Heart right ventricle (tissue), 16 donors: ENCODE measurements around the gene CXCL16. TPM values are rescaled to one million over a fixed set of nuclear protein-coding genes. Genes with fewer than 3 reads are reported as not detected.

Experiments
- ATAC-seq, 8 donors: fragments of 200-7000 bp; cut with Tn5 transposase; one replicate each; pipeline ENCODE4 v1.9.1; 2020; ENCODE audit warnings: mild to moderate bottlenecking in 8 of 8, moderate library complexity in 8 of 8, moderate number of reproducible peaks in 1 of 8
- DNase-seq, 2 donors: peaks; one replicate each; pipeline ENCODE4 v3.0.0-alpha.2; 2020
- H3K27ac ChIP-seq, 10 donors: fragments of 200-600 bp; sonication (generic) in 2 of 10; one replicate each; pipeline versions ENCODE4 v1.5.0 to v1.8.0; 2020 to 2022; ENCODE audit warnings: mild to moderate bottlenecking in 3 of 10
- H3K27me3 ChIP-seq, 7 donors: fragments of 200-600 bp; one replicate each; pipeline ENCODE4 v1.8.0; 2021 to 2022; ENCODE audit warnings: mild to moderate bottlenecking in 2 of 7
- H3K36me3 ChIP-seq, 9 donors: fragments of 200-600 bp; sonication (generic) in 1 of 9; one replicate each; pipeline versions ENCODE4 v1.5.0 to v1.8.0; 2020 to 2022; ENCODE audit warnings: mild to moderate bottlenecking in 2 of 9
- H3K4me1 ChIP-seq, 9 donors: fragments of 200-600 bp; sonication (generic) in 1 of 9; one replicate each; pipeline versions ENCODE4 v1.5.0 to v1.8.0; 2020 to 2022; ENCODE audit warnings: mild to moderate bottlenecking in 4 of 9
- H3K4me3 ChIP-seq, 10 donors: fragments of 200-600 bp; sonication (generic) in 2 of 10; one replicate each; pipeline versions ENCODE4 v1.5.0 to v1.8.0; 2020 to 2022; ENCODE audit warnings: mild to moderate bottlenecking in 7 of 10, moderate library complexity in 2 of 10
- H3K9me3 ChIP-seq, 11 donors: fragments of 200-600 bp in 10 of 11; sonication (generic) in 2 of 11; one replicate each; pipeline versions ENCODE4 v1.5.0 to v1.8.0; 2013 to 2022; ENCODE audit warnings: mild to moderate bottlenecking in 2 of 11, control low read depth in 1 of 11, moderate library complexity in 1 of 11
- CTCF ChIP-seq, 9 donors: fragments of 200-600 bp; sonication (generic) in 2 of 9; IDR thresholded peaks; one replicate each; pipeline versions ENCODE4 v1.5.0 to v1.8.0; 2021 to 2022; ENCODE audit warnings: antibody characterized with exemption in 9 of 9, mild to moderate bottlenecking in 5 of 9, moderate library complexity in 1 of 9
- WGBS, 2 donors: extraction: QIAGEN DNeasy Blood & Tissue Kit; methylation state at CpG; one replicate each; pipeline ENCODE4 v1.1.7; 2013; ENCODE audit warnings: inconsistent platforms in 1 of 2; 5-methylcytosine and 5-hydroxymethylcytosine counted together
- intact Hi-C, 10 donors: fragments of 100-400 bp; cut with DNase I; formaldehyde crosslinking; loops; one replicate each; pipeline versions ENCODE4 v1.11.1 to v1.14.2; 2022
- long read RNA-seq, 3 donors: library from polyadenylated mRNA; unstranded; transcript quantifications; one replicate each; pipeline ENCODE4 v2.0.0, GENCODE V29; 2020 to 2021
- polyA plus RNA-seq, 2 donors: library from polyadenylated mRNA; stranded (reverse); fragments of 200-250 nt; gene quantifications; one replicate each; pipeline ENCODE4 v1.2.3, GENCODE V29; 2013
- total RNA-seq, 10 donors: library from RNA; stranded (reverse); fragmentation: NEBNext Ultra II Directional in 3 of 10; extraction: Animal tissue kit (Norgen Biotek cat#: 25700) in 3 of 10; gene quantifications; one replicate each; pipeline versions ENCODE4 v1.2.1 to v1.2.4, GENCODE V29; 2021 to 2023
- donor health status: Arrhythmogenic right ventricular cardiomyopathy.
- donor health status: ischemic (EF 13 %, LVEDD 7.1; RV severe dilation, severe dysfunction).
- donor health status: healthy with polysubstance abuse.
- donor health status: DM: no; HTN: yes; CAD: no.
- donor health status: DM: no; HTN: no; CAD: no.
- donor health status: ischemic (EF 25% LVEDD 6.9; RV normal size, moderate dysfunction).
- donor health status: ischemic (EF 25% LVEDD 5.7; RV mildly dilated, moderate dysfunction).
- donor health status: healthy.
- donor health status: DM: yes; HTN: yes; CAD: no.
- donor health status: Ischemic cardiomyopathy.
- donor health status: ischemic (EF 35%, LVEDD 5.7; RV mildly dilated, moderate dysfunction).
- donor health status: nonischemic (EF 11% LVEDD 7.7; RV severe dilation, severe dysfunction).
- donor health status: DM: yes; HTN: yes; CAD: no.
- donor health status: PGD.
- donor health status: ischemic (EF 29% LVEDD 5.4; RV normal size, mild dysfunction).
- donor health status: nonischemic (EF 23%, LVEDD 6.1; RV moderate dilation, normal function).

The CXCL16 gene, protein sequence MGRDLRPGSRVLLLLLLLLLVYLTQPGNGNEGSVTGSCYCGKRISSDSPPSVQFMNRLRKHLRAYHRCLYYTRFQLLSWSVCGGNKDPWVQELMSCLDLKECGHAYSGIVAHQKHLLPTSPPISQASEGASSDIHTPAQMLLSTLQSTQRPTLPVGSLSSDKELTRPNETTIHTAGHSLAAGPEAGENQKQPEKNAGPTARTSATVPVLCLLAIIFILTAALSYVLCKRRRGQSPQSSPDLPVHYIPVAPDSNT
- total RNA-seq (10 to 100 TPM in 1 of 10 donors, 1 to 10 TPM in 9; 2.8 to 29.6 (median 4.2) TPM), polyA plus RNA-seq (1 to 10 TPM; 1.5 to 3.3 TPM)
- long read RNA-seq, donor 1, partial matches to known transcripts = 0 of 4 reads
- long read RNA-seq, donor 1, other reads (novel, unspliced or antisense) = 0 of 4 reads
- long read RNA-seq, donor 2, transcript CXCL16-201 (6 exons, 2,222 nt) = major isoform, 6 of 9 reads
- long read RNA-seq, donor 2, partial matches to known transcripts = 3 of 9 reads
- long read RNA-seq, donor 2, other reads (novel, unspliced or antisense) = 0 of 9 reads
- long read RNA-seq, donor 3, partial matches to known transcripts = 0 of 4 reads
- long read RNA-seq, donor 3, other reads (novel, unspliced or antisense) = 0 of 4 reads

DNA sequence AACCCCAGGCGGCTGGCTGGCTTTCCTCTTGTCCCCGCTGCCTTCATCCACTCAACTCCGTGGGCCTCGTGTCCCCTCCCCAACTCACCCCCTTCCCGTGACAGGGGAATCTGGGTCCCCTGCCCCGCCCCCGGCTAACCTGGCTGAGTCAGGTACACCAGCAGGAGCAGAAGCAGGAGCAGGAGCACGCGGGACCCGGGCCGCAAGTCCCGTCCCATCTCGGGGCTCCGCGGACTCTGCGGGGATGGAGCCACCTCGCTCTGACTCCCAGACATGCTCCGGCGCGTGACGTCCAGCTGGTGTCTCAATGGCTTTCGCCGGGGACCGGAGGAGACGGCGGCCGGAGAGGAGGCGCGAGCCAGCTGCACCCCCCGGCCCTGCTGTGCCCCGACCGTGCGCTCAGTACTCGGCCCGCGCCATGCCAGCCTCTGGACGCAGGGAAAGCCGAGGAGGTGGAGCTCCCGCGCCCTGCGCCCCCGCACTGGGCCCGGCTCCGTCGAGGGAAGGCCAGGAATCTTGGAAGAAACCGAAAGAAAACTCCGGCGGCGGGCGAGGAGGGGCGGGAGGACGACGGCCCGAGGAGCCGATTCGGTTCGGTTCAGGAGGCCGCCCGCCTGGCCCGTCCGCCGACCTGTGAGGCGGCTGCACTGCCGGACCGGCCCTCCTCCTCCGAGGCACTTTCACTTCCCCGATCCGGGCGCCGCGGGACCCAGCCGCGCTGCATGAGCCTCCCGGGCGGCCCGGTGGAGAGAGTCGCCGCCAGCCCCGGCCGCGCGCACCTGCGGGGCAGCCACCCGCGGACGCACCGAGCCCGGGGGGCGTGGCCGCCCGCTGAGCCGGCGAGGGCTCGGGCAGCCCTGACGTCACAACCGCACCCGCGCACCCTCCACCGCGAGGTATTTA lies at the start of gene CXCL16, which contains the start of gene ZMYND15:
Gene CXCL16 (minus strand): TSS at position 807 of the 903 bp plus-strand sequence. CDS start 589 bp downstream, at position 218.
Gene ZMYND15 (plus strand): TSS at position 712 of the 903 bp plus-strand sequence. CDS start 716 bp downstream, outside the sequence.
- Histone ChIP-seq H3K9me3 (no peaks in the 10 kb centered on the region), H3K4me3 (peak within 1 kb of the TSS; percentile 50 to 95 (median 84)), H3K27ac (peak within 1 kb of the TSS in 8 of 10 donors; percentile 1 to 82 (median 71)), H3K27me3 (peaks cover 0 to 41% (median 8%) of the 10 kb centered on the region in 7 donors), H3K4me1 (peaks cover 2 to 48% (median 13%) of the 10 kb centered on the region in 9 donors), H3K36me3 (peaks cover 0 to 10% (median 0%) of the 10 kb centered on the region in 9 donors)
- WGBS, 2 donors = 0 to 1% methylated on average over 94 to 100 of the region's 100 CpGs
- intact Hi-C loops = loop anchor here in 6 of 10 donors (5.0 to 10.0 kb wide), 5 partner anchors 43 to 148 kb away; partner anchors contain the start of genes GLTPD2 (in 3 of the 6) and VMO1 (in 3 of the 6)
- TF ChIP-seq CTCF (IDR thresholded peaks at IDR 0.05) = no peak
- ATAC-seq (peak; percentile 52 to 76 (median 66)), DNase-seq (peak; percentile 52 to 58)

DNA sequence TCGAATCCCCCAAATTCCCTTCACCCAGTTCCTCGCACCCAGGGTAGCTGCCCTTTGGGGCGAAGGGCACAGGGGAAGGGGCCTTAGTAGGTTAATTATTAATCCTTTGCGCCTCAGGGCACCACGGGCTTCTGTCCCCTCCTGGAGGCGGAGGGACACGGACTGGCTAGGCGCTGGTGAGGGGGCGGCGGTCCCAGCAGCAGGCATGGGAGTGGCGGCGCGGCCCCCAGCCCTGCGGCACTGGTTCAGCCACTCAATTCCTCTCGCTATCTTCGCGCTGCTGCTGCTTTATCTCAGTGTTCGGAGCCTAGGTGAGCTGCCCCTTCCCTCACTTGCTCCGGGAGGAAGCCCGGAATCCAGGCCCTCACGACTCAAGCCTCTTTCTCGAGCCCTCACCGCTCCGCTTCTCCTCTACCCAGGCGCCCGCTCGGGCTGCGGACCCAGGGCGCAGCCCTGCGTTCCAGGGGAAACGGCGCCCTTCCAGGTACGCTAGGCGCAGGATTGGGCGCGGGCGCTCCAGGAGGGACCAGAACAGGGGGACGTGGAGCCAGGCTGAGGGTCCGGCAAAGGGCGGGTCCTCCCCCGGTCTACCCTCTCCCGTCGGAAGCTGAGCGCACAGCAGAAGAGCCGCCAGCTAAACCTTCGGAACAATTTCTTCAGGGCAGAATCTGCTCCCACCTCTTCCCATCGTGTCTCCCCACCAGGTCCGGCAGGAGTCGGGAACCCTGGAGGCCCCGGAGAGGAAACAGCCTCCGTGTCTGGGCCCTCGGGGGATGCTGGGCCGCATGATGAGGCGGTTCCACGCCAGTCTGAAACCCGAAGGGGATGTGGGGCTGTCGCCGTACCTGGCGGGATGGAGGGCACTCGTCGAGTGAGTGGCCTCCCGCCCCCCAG lies 49.3 kb upstream of the CXCL16 start, which contains the start of gene GLTPD2:
Gene GLTPD2 (plus strand): TSS at position 158 of the 894 bp plus-strand sequence. CDS start 48 bp downstream, at position 206.
- no peak for TF ChIP-seq CTCF (IDR thresholded peaks at IDR 0.05)
- Histone ChIP-seq H3K4me1 (peaks cover 16 to 50% (median 44%) of the 10 kb centered on the region in 9 donors), H3K4me3 (peak within 1 kb of the TSS; percentile 19 to 91 (median 74)), H3K27me3 (peaks cover 0 to 50% (median 19%) of the 10 kb centered on the region in 7 donors), H3K9me3 (no peaks in the 10 kb centered on the region), H3K36me3 (no peaks in the 10 kb centered on the region), H3K27ac (peak within 1 kb of the TSS; percentile 92 to 99 (median 97))
- ATAC-seq (peak in 3 of 8 donors; percentile 0 to 3 (median 1)), DNase-seq (no peak)
- WGBS, 2 donors = 30 to 42% methylated on average over 62 of the region's 62 CpGs
- intact Hi-C loops = loop anchor here (2.0 to 10.0 kb wide), 8 partner anchors 47 to 113 kb away; partner anchors contain the start of genes MED11 (in 6 of the 10), ARRB2 (in 2 of the 10), CXCL16 (in 2 of the 10) and ZMYND15 (in 2 of the 10)

GRCh38 chr17:4788159-4788806 lies 48.6 kb upstream of the CXCL16 start:
- DNase-seq (no peak), ATAC-seq (no peak)
- intact Hi-C loops = loop anchor here (2.0 to 10.0 kb wide), 8 partner anchors 46 to 114 kb away; partner anchors contain the start of genes MED11 (in 6 of the 10), ARRB2 (in 2 of the 10), CXCL16 (in 2 of the 10) and ZMYND15 (in 2 of the 10)
- Histone ChIP-seq H3K27me3 (peaks cover 0 to 58% (median 26%) of the 10 kb centered on the region in 7 donors), H3K27ac (peak overlapping the region in 2 of 10 donors; percentile 92 to 98), H3K9me3 (no peaks in the 10 kb centered on the region), H3K4me3 (peak overlapping the region in 2 of 10 donors; percentile 78 to 81), H3K36me3 (no peaks in the 10 kb centered on the region), H3K4me1 (peaks cover 16 to 50% (median 44%) of the 10 kb centered on the region in 9 donors)
- 82 to 86% methylated on average over 14 of the region's 14 CpGs for WGBS, 2 donors
- TF ChIP-seq CTCF (IDR thresholded peaks at IDR 0.05) = no peak
